HEK293 (cell line): ENCODE data around the gene S100A11.

Source experiments
- CTCF ChIA-PET: fragments of 350-600 bp; formaldehyde crosslinking; extraction: SDS; loops from one replicate; lab custom pipeline; 2021; ENCODE audit warnings: antibody characterized with exemption; lab: Yijun Ruan, JAX
- POLR2A ChIA-PET: fragments of 300-600 bp; formaldehyde crosslinking; extraction: SDS; loops from one replicate; lab custom pipeline; 2020; ENCODE audit warnings: antibody characterized with exemption, inconsistent platforms; lab: Yijun Ruan, JAX
- H3K27ac ChIP-seq: fragments of 200-500 bp; sonication (Bioruptor generic); 2 replicates; pipeline ENCODE4 v1.5.1; 2014; ENCODE audit warnings: low read depth, low read length, control low read depth, inconsistent platforms; ENCODE audit errors: extremely low read depth
- H3K36me3 ChIP-seq, 2 experiments: fragments of 200-500 bp in 1 of 2; sonication (Bioruptor generic) in 1 of 2; 1 replicate in 1 of 2; 2 replicates in 1 of 2; pipeline ENCODE4 v1.5.1; 2014 to 2017; ENCODE audit warnings: inconsistent platforms in 2 of 2, low read length in 2 of 2; ENCODE audit not compliant: control insufficient read depth in 2 of 2, insufficient read depth in 1 of 2
- H3K4me1 ChIP-seq: fragments of 200-500 bp; sonication (Bioruptor generic); 2 replicates; pipeline ENCODE4 v1.5.1; 2014; ENCODE audit warnings: mild to moderate bottlenecking, low read length, inconsistent platforms; ENCODE audit not compliant: control insufficient read depth, insufficient read depth
- H3K4me3 ChIP-seq: 2 replicates; pipeline ENCODE4 v1.5.1; 2011; ENCODE audit warnings: low read depth, mild to moderate bottlenecking, control low read depth, low read length, moderate library complexity
- H3K9me3 ChIP-seq: fragments of 200-500 bp; sonication (Bioruptor generic); 2 replicates; pipeline ENCODE4 v1.5.1; 2014; ENCODE audit warnings: low read depth, low read length, inconsistent platforms; ENCODE audit not compliant: control insufficient read depth, insufficient read depth
- MZF1 ChIP-seq: fragments of 450-650 bp; formaldehyde crosslinking; IDR thresholded peaks from 2 replicates; pipeline ENCODE4 v1.5.1; 2017; ENCODE audit warnings: missing biosample characterization, missing genetic modification characterization, borderline replicate concordance
- OVOL3 ChIP-seq: fragments of 450-650 bp; formaldehyde crosslinking; IDR thresholded peaks from 2 replicates; pipeline ENCODE4 v1.5.1; 2016; ENCODE audit warnings: missing biosample characterization, missing genetic modification characterization
- PRDM10 ChIP-seq: fragments of 450-650 bp; formaldehyde crosslinking; IDR thresholded peaks from 2 replicates; pipeline ENCODE4 v1.5.1; 2016; ENCODE audit warnings: missing biosample characterization, missing genetic modification characterization
- ZEB2 ChIP-seq: fragments of 450-650 bp; formaldehyde crosslinking; IDR thresholded peaks from 2 replicates; pipeline ENCODE4 v1.5.1; 2016; ENCODE audit warnings: missing biosample characterization, missing genetic modification characterization
- ZNF146 ChIP-seq: fragments of 450-650 bp; formaldehyde crosslinking; IDR thresholded peaks from 2 replicates; pipeline ENCODE4 v1.5.1; 2016; ENCODE audit warnings: missing biosample characterization, missing genetic modification characterization
- ZNF214 ChIP-seq: fragments of 450-650 bp; formaldehyde crosslinking; IDR thresholded peaks from 2 replicates; pipeline ENCODE4 v1.5.1; 2017; ENCODE audit warnings: missing biosample characterization, mild to moderate bottlenecking, missing genetic modification characterization, borderline replicate concordance
- ZNF26 ChIP-seq: fragments of 450-650 bp; formaldehyde crosslinking; IDR thresholded peaks from 2 replicates; pipeline ENCODE4 v1.5.1; 2016; ENCODE audit warnings: missing biosample characterization, missing genetic modification characterization
- ZNF311 ChIP-seq: fragments of 450-650 bp; formaldehyde crosslinking; IDR thresholded peaks from 2 replicates; pipeline ENCODE4 v1.5.1; 2017; ENCODE audit warnings: missing biosample characterization, missing genetic modification characterization, borderline replicate concordance
- ZNF354C ChIP-seq: fragments of 450-650 bp; formaldehyde crosslinking; IDR thresholded peaks from 2 replicates; pipeline ENCODE4 v1.5.1; 2016; ENCODE audit warnings: missing biosample characterization, missing genetic modification characterization, low read depth, borderline replicate concordance
- ZNF366 ChIP-seq: fragments of 450-650 bp; formaldehyde crosslinking; conservative IDR thresholded peaks from 2 replicates; pipeline ENCODE4 v1.5.1; 2016; ENCODE audit warnings: missing biosample characterization, missing genetic modification characterization
- ZNF394 ChIP-seq: fragments of 450-650 bp; formaldehyde crosslinking; IDR thresholded peaks from 2 replicates; pipeline ENCODE4 v1.5.1; 2016; ENCODE audit warnings: missing biosample characterization, missing genetic modification characterization, mild to moderate bottlenecking, moderate library complexity, borderline replicate concordance
- ZNF518A ChIP-seq: fragments of 450-650 bp; formaldehyde crosslinking; conservative IDR thresholded peaks from 2 replicates; pipeline ENCODE4 v1.5.1; 2016; ENCODE audit warnings: low read depth, missing biosample characterization, missing genetic modification characterization
- ZNF600 ChIP-seq: fragments of 450-650 bp; formaldehyde crosslinking; IDR thresholded peaks from 2 replicates; pipeline ENCODE4 v1.5.1; 2016; ENCODE audit warnings: missing biosample characterization, missing genetic modification characterization
- ZNF777 ChIP-seq: fragments of 450-650 bp; formaldehyde crosslinking; IDR thresholded peaks from 2 replicates; pipeline ENCODE4 v1.5.1; 2017; ENCODE audit warnings: missing biosample characterization, missing genetic modification characterization, borderline replicate concordance
- ZSCAN16 ChIP-seq: fragments of 450-650 bp; formaldehyde crosslinking; IDR thresholded peaks from 2 replicates; pipeline ENCODE4 v1.5.1; 2016; ENCODE audit warnings: missing biosample characterization, missing genetic modification characterization
- TF ChIP-seq, protein P1 (sequence below): fragments of 450-650 bp; IDR thresholded peaks from 2 replicates; pipeline ENCODE4 v1.5.1; 2018; ENCODE audit warnings: missing biosample characterization, missing genetic modification characterization
- TF ChIP-seq, protein P2 (sequence below): fragments of 450-650 bp; formaldehyde crosslinking; IDR thresholded peaks from 2 replicates; pipeline ENCODE4 v1.5.1; 2017; ENCODE audit warnings: missing biosample characterization, missing genetic modification characterization
- TF ChIP-seq, protein P3 (sequence below): fragments of 450-650 bp; formaldehyde crosslinking; IDR thresholded peaks from 2 replicates; pipeline ENCODE4 v1.5.1; 2017; ENCODE audit warnings: missing biosample characterization, missing genetic modification characterization
- TF ChIP-seq, protein P4 (sequence below): fragments of 450-650 bp; formaldehyde crosslinking; IDR thresholded peaks from 2 replicates; pipeline ENCODE4 v1.5.1; 2016; ENCODE audit warnings: missing biosample characterization, missing genetic modification characterization

The S100A11 gene

DNA sequence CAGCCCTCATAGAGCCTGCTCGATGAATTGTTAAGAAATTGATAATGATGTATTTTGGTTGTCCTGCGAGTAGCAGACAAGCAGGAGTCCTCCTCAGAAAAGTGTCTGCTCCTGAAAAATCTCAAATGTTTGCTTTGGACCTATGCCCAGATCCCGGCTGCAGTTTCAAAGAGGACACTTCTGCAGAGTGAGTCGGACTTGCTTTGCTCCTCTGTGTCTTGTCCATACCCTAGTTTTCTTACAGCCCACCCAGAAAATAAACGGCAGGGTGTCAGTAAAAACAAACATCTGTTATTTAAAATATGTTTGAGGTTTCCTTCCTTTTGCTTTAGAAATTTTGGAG lies 46.0 kb downstream of the S100A11 start:
- peak overlapping the region; percentile 50 for H3K27ac ChIP-seq
- H3K4me1 ChIP-seq, result peaks cover 45% of the 10 kb centered on the region
- ChIA-PET POLR2A (interaction anchor here (2.1 to 3.5 kb wide), 3 partner anchors 8 to 23 kb away, joined by 7 to 24 read pairs (median 13); no protein-coding TSS in a partner anchor), CTCF (interaction anchor here (1.3 to 9.3 kb wide), 4 partner anchors 11 to 57 kb away, joined by 3 to 131 read pairs (median 28); no protein-coding TSS in a partner anchor)
- H3K4me3 ChIP-seq, result no peak overlapping the region
- H3K36me3 ChIP-seq, result peaks cover 2 to 6% of the 10 kb centered on the region in 2 experiments; a peak in 2 of 3 replicates
- no peaks in the 10 kb centered on the region for H3K9me3 ChIP-seq
- TF ChIP-seq, protein P1, sequence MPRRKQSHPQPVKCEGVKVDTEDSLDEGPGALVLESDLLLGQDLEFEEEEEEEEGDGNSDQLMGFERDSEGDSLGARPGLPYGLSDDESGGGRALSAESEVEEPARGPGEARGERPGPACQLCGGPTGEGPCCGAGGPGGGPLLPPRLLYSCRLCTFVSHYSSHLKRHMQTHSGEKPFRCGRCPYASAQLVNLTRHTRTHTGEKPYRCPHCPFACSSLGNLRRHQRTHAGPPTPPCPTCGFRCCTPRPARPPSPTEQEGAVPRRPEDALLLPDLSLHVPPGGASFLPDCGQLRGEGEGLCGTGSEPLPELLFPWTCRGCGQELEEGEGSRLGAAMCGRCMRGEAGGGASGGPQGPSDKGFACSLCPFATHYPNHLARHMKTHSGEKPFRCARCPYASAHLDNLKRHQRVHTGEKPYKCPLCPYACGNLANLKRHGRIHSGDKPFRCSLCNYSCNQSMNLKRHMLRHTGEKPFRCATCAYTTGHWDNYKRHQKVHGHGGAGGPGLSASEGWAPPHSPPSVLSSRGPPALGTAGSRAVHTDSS (tag by site-specific recombination), result no peak
- TF ChIP-seq ZNF777 (tag by site-specific recombination) (no peak), ZNF26 (tag by site-specific recombination) (no peak), ZSCAN16 (tag by site-specific recombination) (no peak), ZNF394 (tag by site-specific recombination) (peak; percentile 87), ZNF214 (tag by site-specific recombination) (no peak), ZNF146 (0 out of 2 replicates have a peak, but pooled peaks have one; percentile 25), ZNF518A (tag by site-specific recombination) (no peak), ZNF600 (tag by site-specific recombination) (peak; percentile 98), ZNF354C (tag by site-specific recombination) (no peak), OVOL3 (tag by site-specific recombination) (no peak), PRDM10 (tag by site-specific recombination) (no peak), MZF1 (no peak), ZEB2 (tag by site-specific recombination) (0 out of 2 replicates have a peak, but pooled peaks have one; percentile 43), ZNF366 (tag by site-specific recombination) (peak; percentile 42; the same call in 1 of the 2 replicates), ZNF311 (tag by site-specific recombination) (no peak)
- TF ChIP-seq, protein P2, sequence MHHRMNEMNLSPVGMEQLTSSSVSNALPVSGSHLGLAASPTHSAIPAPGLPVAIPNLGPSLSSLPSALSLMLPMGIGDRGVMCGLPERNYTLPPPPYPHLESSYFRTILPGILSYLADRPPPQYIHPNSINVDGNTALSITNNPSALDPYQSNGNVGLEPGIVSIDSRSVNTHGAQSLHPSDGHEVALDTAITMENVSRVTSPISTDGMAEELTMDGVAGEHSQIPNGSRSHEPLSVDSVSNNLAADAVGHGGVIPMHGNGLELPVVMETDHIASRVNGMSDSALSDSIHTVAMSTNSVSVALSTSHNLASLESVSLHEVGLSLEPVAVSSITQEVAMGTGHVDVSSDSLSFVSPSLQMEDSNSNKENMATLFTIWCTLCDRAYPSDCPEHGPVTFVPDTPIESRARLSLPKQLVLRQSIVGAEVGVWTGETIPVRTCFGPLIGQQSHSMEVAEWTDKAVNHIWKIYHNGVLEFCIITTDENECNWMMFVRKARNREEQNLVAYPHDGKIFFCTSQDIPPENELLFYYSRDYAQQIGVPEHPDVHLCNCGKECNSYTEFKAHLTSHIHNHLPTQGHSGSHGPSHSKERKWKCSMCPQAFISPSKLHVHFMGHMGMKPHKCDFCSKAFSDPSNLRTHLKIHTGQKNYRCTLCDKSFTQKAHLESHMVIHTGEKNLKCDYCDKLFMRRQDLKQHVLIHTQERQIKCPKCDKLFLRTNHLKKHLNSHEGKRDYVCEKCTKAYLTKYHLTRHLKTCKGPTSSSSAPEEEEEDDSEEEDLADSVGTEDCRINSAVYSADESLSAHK (tag by site-specific recombination), result peak; percentile 47; the same call in 1 of the 2 replicates
- TF ChIP-seq, protein P3, sequence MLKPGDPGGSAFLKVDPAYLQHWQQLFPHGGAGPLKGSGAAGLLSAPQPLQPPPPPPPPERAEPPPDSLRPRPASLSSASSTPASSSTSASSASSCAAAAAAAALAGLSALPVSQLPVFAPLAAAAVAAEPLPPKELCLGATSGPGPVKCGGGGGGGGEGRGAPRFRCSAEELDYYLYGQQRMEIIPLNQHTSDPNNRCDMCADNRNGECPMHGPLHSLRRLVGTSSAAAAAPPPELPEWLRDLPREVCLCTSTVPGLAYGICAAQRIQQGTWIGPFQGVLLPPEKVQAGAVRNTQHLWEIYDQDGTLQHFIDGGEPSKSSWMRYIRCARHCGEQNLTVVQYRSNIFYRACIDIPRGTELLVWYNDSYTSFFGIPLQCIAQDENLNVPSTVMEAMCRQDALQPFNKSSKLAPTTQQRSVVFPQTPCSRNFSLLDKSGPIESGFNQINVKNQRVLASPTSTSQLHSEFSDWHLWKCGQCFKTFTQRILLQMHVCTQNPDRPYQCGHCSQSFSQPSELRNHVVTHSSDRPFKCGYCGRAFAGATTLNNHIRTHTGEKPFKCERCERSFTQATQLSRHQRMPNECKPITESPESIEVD (tag by site-specific recombination), result peak; percentile 57
- TF ChIP-seq, protein P4, sequence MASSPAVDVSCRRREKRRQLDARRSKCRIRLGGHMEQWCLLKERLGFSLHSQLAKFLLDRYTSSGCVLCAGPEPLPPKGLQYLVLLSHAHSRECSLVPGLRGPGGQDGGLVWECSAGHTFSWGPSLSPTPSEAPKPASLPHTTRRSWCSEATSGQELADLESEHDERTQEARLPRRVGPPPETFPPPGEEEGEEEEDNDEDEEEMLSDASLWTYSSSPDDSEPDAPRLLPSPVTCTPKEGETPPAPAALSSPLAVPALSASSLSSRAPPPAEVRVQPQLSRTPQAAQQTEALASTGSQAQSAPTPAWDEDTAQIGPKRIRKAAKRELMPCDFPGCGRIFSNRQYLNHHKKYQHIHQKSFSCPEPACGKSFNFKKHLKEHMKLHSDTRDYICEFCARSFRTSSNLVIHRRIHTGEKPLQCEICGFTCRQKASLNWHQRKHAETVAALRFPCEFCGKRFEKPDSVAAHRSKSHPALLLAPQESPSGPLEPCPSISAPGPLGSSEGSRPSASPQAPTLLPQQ (tag by site-specific recombination), result no peak
